PC-3 (cell line): ENCODE data around the gene GATA6.

Source experiments
- CTCF ChIP-seq: fragments of 300-600 bp; sonication (generic); conservative IDR thresholded peaks from 2 replicates; pipeline ENCODE4 v1.5.1; 2017; ENCODE audit warnings: antibody characterized with exemption, low read depth, mild to moderate bottlenecking, low read length
- EZH2 ChIP-seq: fragments of 300-600 bp; sonication (generic); IDR thresholded peaks from one replicate; pipeline ENCODE4 v1.6.1; 2017; ENCODE audit warnings: antibody characterized with exemption, mild to moderate bottlenecking, low read length; ENCODE audit not compliant: unreplicated experiment

DNA sequence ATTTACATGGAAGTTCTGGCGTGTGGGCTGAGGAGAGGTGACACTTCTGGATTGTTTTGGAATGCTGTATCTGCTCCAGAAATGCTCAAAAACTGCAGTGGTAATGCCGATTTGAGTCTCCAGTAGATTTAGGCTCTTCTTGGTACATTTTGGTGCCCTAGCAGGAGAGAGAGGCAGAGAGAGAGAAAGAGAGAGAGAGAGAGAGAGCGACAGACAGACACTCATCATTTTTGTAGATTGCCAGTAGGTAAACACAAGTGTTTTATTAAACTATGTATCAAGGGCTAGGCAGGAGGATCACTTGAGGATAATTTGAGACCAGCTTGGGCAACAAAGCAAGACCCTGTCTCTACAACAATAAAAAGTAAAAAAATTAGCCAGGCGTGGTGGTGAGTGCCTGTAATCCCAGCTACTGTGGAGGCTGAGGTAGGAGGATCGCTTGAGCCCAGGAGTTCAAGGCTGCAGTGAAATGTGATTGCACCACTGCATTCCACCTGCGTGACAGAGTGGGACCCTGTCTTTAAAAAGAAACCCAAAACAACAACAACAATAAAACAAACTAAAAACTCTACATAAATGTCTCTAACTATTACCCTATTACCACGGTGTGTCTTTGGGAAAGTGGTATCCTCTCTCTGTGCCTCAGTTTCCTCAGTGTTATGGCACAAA, 60.2 kb downstream of the GATA6 start:
- TF ChIP-seq CTCF (no peak), EZH2 (no peak)
